Measurements from ENCODE around the gene PIGW.

The PIGW gene

DNA sequence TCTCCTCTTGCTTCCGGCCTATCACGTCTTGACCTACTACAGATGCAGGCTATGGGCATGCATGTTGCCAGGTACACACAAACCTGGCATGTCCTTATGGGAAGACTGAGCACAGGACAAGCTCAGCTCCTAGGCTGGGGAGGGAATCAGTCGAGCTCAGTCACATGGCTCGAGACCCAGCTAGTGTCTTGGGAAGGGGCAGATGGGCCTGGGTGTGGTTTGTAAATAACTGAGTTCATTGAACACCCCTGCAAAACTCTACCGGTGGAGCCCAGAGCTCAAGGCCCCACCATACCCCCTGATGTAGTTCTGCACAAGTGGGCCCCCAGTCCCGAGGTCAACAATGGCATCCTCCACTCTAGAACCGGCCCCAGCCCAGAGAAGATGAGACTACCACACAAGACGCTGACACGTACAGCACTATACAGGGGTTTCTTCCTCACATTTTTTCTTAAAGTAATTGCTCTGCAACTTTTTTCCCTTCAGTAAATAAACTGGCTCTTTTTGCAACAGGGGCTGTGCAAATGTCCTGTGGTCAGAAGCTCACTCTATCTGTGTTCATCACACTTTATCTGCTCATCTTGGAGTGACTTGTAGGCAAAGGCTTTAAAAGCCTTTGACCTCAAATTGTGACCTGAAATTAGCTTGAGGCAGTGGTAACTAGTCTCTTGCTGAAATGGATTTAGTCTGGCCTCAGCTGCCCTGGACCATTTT, 25.4 kb upstream of the PIGW start:
- no peak for DNase-seq

DNA sequence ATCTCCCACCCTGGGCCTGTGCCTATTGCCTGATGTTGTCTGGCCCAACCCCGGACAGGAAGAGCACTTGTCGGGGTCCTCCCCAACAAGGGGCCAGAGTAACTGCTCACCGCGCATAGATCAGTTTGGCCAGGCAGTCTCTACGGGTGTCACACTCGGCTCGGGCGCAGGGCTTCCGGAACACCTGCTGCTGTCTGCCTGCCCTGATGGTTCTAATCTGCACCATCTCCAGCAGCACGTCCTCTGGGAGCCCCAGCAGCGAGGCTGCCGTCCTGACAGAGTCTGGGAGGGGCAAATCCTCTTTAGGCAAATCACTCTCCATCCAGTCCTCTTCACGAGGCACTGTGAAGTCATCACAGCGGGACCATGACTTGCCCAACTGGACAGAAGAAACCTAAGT, 24.2 kb upstream of the PIGW start:
- DNase-seq: no peak

DNA sequence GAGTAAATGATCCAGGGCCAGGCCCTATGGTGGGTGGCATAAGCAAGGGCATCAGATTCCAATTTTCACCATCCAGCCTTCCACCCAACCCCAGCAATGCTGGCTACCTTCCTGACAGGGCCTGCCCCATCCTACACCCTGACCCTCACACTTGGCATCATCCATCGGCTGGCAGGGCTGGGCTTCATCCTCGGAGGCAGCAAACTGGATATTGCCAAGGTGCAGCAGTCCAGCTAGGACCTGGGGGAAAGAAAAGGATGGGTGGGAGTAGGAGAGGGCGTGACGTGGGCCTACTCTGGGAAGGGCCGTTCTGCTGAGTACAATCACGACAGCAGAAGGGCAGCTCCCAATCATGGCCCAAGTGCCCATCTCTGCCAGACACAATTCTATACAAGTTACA, 23.6 kb upstream of the PIGW start:
- no peak for DNase-seq

DNA sequence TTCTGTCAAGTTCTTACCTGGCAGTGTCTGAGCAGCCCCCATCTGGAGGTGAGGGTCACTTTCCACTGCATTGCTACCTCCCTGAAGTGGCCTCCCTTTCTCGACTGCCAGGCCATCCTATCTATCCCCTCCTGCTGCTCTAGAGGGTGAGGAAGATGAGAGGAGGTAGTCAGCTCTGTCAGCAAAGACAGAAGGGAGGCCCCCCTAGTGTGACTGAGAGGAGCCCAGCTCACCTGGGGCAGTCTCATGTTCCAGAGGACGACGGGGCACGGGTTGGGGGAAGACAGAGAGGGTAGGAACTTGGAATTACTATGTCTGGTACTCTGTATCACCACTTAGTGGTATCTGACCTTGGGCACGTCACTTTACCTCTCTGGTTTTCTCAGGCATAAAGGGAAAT, 22.1 kb upstream of the PIGW start:
- DNase-seq: no peak

DNA sequence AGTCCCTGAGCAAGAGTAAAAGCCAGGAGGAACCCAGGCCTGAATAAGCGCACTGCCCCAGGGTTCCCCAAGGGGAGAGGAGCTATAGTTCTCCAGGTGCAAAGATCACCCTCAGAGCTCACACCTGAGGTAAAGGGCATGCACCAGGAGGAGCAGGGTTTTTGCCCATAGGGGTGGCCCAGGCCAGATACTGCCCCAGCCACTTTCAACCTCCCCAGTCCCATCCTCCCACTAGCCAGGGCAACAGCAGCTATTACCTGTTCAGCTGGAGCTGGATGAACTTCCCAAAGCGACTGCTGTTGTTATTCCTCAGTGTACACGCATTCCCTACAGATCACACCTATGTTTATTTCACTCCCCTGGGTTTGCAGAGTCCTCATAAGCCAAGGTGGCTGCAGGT, 19.9 kb upstream of the PIGW start:
- DNase-seq: no peak

DNA sequence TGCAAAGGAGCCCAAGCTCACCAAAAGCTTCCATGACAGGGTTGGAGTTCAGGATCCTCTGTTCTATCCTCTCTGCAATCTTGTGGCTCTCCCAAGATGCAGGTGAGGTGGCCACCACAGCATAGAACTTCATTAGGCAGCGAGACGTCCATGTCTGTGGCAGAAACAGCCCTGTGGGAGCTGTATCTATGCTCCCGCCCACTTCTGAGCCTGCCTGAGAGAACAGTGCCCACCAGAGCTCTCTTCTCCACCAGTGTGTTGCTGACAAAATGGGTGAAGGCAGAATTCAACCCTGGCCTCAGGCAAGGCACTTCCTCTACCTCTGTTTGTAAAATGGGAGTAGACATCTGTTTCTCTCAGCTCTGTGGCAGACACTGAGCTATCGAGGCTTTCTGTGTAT, 18.9 kb upstream of the PIGW start:
- no peak for DNase-seq

DNA sequence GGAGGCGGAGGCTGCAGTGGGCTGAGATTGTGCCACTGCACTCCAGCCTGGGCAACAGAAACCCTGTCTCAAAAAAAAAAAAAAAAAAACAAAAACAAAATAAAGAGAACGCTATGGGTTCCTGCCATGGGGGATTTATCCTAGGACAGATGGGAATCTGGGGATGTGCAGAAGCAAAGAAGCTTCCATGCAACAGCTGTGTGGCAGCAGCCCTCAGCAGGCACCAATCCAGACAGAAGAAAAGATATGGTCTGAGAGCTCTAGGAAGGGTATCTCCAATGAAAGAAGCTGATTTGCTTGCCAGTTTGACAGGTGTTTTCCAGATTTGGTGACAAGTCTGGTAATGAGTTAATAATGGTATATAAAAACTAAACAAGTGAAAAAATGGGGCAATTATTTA, 11.7 kb upstream of the PIGW start:
- DNase-seq: no peak

DNA sequence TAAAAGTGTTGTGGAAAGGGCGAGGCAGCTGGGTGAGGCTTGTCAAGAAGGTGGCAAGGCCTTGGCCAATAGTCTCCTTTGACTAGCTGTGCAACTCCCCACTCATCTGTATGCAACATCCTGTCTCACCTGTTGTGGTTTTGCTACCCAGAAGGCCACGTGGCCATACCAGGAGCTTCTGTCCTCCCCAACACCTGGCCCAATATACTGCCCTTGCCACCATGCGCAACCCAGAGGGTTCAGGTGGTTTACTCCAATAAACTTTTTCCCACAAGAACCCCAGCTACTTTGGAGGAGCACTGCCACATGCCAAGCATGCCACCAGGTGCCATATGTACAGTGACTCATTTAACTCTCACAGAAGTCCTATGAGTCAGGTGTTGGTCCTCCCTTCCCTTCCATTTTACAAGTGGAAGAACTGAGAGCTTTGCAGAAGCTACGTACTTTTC, 10.3 kb upstream of the PIGW start:
- DNase-seq: no peak

DNA sequence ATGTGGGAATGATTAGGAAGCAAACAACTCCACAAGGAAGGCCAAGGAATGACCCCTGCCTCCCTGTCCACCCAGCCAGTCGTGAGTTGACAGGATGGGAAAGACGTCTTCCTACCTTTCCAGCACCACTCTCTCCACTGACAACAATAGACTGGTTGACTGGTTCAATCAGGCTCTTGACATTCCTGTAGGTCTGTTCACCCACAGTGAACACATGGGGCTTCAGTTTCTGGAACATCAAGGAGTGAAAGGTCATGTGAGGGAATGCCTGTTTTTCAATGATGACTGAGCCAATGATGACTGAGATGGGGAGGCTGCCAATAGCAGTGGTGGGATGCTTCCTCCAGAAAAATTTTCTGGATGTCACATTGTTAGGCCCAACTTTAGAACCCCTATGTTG, 9.7 kb upstream of the PIGW start:
- DNase-seq: no peak

DNA sequence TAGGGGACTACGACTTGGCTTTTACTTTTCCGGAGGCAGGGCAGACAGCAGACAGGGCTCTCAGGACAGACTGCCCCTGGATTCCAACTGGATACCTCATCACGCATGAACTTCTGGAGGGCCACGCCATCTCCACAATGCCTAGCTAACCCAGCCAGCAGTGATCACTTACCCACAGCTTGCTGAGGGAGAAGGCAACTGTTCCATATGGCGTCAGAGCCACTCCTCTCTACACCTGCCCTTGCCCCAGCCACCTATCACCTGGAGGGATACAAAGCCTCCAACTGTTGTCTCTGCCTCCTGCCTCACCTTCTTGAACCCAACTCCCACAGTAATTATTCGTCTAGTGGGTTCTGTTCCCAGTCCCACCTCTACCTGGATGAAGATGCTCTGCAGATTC, 8.9 kb upstream of the PIGW start:
- DNase-seq: no peak

DNA sequence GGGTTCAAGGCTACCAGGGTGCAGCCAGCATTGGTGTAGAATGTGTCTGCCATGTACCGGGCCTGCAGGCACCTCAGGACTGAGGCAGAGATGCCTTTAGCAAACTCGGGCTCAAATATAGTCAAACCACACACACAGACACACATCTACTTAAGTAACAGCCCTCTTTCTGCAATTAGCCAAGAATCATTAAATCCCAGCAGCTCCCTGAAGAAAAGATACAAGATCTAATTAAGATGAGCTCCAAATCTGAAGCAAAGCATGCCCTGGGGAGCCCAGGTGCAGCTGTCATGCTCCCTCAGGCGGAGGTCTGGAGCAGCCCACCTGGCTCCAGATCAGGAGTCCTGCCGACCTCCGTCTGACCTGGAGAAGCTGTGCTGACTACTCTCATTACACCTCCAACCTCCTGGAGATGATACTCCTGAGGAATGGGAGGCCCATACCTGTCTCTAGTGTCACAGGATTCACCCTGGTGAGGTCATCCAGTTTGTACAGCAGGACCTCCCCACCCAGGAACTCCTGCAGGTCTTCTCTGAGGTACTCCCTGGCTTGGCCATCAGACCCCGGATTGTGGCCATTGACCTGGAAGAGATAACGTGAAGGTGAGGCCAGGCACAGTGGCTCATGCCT, 7.1 kb upstream of the PIGW start:
- DNase-seq: no peak

DNA sequence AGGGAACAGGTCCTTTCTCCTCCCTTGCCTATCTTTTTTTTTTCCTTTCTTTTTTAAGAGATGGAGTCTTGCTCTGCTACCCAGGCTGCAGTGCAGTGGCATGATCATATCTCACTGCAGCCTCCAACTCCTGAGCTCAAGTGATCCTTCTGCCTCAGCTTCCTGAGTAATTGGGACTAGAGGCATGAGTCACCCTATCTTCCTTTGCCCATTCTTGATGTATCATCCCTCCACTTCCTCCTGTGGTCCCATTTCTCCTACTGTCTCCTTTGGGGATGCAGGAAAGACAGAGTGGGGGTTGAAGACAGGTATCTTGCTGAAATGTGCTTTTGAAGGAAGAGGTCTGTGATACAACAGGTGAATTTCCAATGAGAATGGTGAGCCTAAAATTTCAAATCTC, 5.7 kb upstream of the PIGW start:
- DNase-seq: no peak

DNA sequence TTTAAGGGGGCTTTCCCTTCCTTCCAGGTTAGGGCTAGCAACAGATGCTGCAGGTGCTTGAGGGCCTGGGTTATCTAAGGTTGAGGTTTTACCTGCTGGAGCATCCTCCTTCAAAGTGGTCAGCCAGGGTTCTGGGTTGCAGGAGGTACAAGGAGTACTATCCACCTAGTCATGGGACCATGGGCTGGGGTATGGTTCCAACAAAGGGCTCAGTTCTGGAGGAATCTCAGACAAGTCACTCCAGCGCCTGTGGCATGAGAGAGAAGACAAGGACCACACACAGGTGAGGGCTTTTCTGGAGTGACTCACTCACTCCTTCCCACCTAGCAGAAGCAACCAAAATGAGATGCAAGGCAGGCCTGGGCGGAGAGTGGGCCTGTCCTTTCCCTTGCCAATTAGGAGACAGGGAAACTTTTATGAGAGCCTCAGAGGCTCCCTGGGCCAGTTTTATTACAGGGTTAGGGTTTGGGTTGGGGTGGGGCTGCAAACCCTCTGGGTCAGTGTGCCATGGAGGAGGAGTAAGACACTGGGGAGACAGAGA, 2.3 kb upstream of the PIGW start:
- DNase-seq: no peak

DNA sequence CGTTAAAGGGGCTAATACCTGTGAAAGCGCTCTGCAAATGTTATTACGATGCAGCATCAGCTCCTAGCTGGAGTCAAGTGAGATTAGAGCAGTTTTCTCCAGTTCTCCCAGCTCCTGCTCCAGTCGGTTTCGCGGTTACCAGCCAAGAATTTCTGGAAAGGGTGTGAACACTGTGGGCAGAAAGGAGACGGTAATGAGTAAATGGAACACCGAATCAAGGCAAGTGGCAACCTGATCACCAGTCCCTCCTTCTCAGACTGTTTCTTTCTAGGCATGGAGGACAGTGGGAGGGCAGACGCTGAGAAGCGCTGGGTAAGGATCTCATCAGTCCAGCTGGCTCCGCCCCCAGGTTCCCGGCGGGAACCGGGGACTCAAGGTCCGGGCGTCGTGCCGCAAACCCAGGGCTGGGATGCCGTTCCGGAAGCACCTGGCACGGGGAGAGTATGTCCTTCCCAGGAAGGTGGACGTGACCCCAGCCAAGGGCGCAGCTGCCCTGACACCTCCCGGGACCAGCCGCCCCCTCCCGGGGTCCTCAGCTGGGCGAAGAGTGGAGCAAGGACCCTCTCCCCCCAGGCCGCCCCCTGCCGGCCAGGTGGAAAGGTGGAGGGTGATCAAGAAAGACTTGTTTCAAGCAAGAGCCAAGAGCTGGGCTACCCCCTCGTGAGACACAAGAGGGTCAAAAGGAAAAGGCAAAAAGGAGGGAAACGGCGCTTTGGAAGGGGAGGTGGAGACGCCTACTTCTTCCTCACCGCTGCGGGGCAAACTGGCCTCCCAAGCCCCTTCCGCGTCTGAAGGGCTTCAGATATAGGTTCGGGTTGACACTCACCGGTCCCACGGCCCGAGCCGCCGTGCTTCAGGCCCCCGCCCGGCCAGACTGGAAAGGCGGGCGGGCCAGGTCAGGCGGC, 600 bp upstream of the PIGW start:
- DNase-seq: peak; percentile 62

DNA sequence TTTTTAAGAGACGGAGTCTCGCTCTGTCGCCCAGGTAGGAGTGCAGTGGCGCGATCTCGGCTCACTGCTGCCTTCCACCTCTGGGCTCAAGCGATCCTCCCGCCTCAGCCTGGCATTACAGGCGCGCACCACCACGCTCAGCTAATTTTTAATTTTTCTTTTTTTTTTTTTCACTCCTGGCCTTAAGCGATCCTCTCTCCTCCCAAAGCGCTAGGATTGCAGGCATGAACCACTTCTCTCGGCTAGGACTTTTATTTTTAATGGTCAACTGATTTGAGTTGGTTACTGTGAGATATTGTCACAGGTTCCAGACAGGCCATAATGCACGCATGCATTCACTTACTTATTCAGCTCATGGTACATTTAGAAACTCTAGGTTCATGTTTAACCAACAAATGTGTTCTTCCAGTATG, 888 bp downstream of the PIGW start:
- no peak for DNase-seq

DNA sequence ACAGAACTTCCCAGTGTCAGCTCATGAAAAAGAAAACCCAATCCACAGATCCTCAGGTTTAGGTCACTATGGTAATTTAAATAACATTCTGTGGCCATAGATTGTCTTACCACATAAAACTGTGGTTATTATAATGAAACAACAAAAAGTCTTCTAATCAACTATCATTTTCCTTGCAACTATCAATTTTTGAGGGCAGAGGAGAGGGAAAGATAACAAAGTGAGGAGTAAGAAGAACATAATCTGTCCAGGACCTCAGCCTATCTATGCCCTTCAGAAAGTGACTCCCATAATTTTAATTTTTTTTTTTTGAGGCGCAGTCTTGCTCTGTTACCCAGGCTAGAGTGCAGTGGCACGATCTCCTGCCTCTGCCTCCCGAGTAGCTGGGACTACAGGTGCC, 5.9 kb downstream of the PIGW start:
- no peak for DNase-seq

DNA sequence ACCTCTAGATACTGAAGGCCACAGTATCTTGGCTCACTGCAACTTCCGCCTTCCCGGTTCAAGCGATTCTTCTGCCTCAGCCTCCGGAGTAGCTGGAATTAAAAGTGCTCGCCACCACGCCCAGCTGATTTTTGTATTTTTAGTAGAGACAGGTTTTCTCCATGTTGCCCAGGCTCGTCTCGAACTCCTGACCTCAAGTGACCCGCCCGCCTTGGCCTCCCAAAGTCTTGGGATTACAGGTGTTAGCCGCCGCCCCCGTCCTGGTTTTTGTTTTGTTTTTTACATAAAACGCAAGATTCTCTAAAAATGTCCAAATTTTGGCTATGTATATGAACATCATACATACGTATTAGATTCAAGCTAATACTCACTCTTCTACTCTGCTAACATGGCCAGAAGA, 8.0 kb downstream of the PIGW start:
- DNase-seq: no peak

DNA sequence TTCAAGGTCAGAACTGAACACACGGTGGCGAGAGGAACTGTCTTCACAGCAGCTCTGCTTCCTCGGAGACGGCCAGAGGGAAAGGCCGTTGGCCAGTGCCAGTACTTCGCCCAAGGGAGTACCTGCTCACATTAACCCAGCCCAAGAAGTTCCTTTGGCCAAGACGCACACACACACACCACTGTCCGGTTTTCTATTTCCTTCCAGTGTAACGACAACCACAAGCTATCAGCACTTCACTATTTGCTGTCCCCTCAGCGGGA, 9.2 kb downstream of the PIGW start:
- no peak for DNase-seq

DNA sequence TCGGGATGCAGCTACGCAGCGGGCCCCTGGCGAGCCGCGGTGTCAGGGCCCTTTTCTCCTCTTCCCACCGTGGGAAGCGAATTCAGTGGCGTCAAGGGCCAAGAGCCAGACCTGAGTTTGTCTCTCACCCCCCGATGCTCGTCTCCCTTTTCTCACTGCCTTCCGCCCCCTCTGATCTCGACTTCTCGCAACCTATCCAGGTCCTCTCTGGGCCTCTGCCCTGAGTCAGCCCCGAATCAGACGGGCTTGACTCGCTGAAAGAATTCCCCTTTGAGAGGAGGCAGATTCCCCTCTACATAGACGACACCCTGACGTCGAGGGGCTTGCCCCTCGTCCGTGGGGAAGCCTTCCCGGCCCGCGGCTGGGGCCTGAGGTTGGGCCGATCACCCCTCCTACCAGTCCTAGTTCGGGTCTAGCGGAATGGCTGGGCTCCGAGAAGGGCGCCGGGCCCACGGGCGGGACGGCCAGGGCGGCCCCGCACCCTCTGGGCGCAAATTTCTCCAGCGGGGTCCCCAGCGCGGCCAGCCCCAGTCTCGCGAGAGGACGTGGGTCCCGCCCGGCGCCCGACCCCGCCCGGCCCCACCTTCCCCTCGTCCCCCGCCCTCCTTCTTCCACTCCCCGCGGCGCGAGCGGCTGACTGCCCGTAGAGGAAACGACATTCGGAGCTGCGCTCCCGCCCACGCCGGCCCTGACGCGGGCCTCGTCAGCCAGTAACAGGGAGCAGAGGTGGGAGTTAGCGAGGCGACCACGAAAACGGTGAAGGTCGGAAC, 9.7 kb downstream of the PIGW start, which contains the start of gene GGNBP2:
Gene GGNBP2 (plus strand): TSS at position 613 of the 770 bp plus-strand sequence. CDS start 806 bp downstream, outside the sequence.
- peak; percentile 90 for DNase-seq

DNA sequence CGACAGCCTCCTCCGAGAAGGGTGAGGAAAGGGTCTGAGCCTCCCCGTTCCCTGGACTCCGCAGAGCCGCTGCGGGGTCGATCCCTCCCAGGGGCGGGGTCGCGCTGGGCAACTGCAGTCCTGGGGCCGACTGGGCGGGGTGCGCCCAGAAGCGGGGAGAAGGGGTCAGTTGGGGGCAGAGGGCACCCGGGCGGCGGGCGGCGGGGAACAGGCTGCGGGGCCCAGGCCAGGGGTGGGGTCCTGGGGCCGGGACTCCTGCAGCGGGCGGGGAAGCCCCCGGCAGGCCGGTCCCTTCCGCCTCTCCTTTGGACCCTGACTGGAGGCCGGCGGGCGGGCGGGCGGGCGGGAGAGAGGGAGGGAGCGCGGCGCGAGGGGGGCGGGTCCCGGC, 10.3 kb downstream of the PIGW start:
- no peak for DNase-seq

DNA sequence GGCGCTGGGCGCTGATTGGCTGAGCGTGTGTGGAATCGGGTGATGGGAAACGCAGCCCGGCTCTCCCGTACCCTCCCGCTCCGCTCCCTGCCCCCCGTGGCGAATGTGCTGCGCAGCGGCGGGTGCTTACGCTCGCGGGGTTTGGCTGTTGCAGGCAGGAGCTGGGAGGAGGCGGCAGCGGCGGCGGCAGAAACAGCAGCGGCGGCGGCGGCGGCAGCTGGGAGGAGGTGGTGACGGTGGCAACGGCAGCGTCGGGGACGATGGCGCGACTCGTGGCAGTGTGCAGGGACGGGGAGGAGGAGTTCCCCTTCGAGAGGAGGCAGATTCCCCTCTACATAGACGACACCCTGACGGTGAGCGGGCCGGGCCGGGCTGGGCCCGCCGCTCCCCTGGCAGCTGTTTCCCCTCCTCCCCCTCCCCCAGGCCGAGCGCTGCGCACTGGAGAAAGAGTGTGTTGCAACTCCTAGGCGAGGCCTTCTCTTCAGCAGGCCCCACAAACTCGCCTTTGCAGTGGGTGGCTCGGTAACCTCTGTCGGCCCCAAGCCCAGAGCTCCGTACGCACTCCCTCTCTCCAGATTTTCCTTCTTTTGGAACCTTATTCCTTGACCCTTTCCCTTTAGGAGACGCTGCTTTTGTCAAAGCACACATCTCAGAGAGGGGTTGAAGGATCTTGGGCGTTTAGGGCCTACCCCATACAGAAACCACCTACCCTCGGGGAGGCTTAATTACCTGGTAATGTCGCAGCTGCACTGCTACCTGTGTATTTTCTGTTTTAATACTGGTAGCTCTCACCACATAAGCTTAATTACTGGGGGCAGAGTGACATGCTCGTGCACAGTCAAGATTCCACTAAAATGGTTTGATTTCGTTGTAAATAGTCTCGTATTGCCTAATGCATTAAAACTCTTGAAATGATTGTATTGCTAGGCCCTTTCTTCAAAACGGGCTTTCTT, 11.0 kb downstream of the PIGW start:
- DNase-seq: peak; percentile 94
